HEK293 (cell line): ENCODE results near the gene TMEM119.

Experiments used
- CTCF ChIA-PET: fragments of 350-600 bp; formaldehyde crosslinking; extraction: SDS; loops from one replicate; lab custom pipeline; 2021; ENCODE audit warnings: antibody characterized with exemption; lab: Yijun Ruan, JAX
- POLR2A ChIA-PET: fragments of 300-600 bp; formaldehyde crosslinking; extraction: SDS; loops from one replicate; lab custom pipeline; 2020; ENCODE audit warnings: antibody characterized with exemption, inconsistent platforms; lab: Yijun Ruan, JAX
- H3K27ac ChIP-seq: fragments of 200-500 bp; sonication (Bioruptor generic); 2 replicates; pipeline ENCODE4 v1.5.1; 2014; ENCODE audit warnings: low read depth, low read length, control low read depth, inconsistent platforms; ENCODE audit errors: extremely low read depth
- H3K36me3 ChIP-seq, 2 experiments: fragments of 200-500 bp in 1 of 2; sonication (Bioruptor generic) in 1 of 2; 1 replicate in 1 of 2; 2 replicates in 1 of 2; pipeline ENCODE4 v1.5.1; 2014 to 2017; ENCODE audit warnings: inconsistent platforms in 2 of 2, low read length in 2 of 2; ENCODE audit not compliant: control insufficient read depth in 2 of 2, insufficient read depth in 1 of 2
- H3K4me1 ChIP-seq: fragments of 200-500 bp; sonication (Bioruptor generic); 2 replicates; pipeline ENCODE4 v1.5.1; 2014; ENCODE audit warnings: mild to moderate bottlenecking, low read length, inconsistent platforms; ENCODE audit not compliant: control insufficient read depth, insufficient read depth
- H3K4me3 ChIP-seq: 2 replicates; pipeline ENCODE4 v1.5.1; 2011; ENCODE audit warnings: low read depth, mild to moderate bottlenecking, control low read depth, low read length, moderate library complexity
- H3K9me3 ChIP-seq: fragments of 200-500 bp; sonication (Bioruptor generic); 2 replicates; pipeline ENCODE4 v1.5.1; 2014; ENCODE audit warnings: low read depth, low read length, inconsistent platforms; ENCODE audit not compliant: control insufficient read depth, insufficient read depth
- RBAK ChIP-seq: fragments of 450-650 bp; formaldehyde crosslinking; IDR thresholded peaks from 2 replicates; pipeline ENCODE4 v1.5.1; 2016; ENCODE audit warnings: missing biosample characterization, missing genetic modification characterization
- SALL2 ChIP-seq: fragments of 450-650 bp; formaldehyde crosslinking; IDR thresholded peaks from 2 replicates; pipeline ENCODE4 v1.5.0; 2017; ENCODE audit warnings: missing biosample characterization, mild to moderate bottlenecking, missing genetic modification characterization, borderline replicate concordance
- SCRT2 ChIP-seq: fragments of 450-650 bp; formaldehyde crosslinking; IDR thresholded peaks from 2 replicates; pipeline ENCODE4 v1.5.1; 2016; ENCODE audit warnings: missing biosample characterization, missing genetic modification characterization
- ZBTB48 ChIP-seq: fragments of 450-650 bp; formaldehyde crosslinking; IDR thresholded peaks from 2 replicates; pipeline ENCODE4 v1.5.1; 2016; ENCODE audit warnings: missing biosample characterization, missing genetic modification characterization
- ZBTB8A ChIP-seq: fragments of 450-650 bp; formaldehyde crosslinking; IDR thresholded peaks from 2 replicates; pipeline ENCODE4 v1.5.1; 2016; ENCODE audit warnings: missing biosample characterization, missing genetic modification characterization
- ZNF146 ChIP-seq: fragments of 450-650 bp; formaldehyde crosslinking; IDR thresholded peaks from 2 replicates; pipeline ENCODE4 v1.5.1; 2016; ENCODE audit warnings: missing biosample characterization, missing genetic modification characterization
- ZNF155 ChIP-seq: fragments of 450-650 bp; formaldehyde crosslinking; IDR thresholded peaks from 2 replicates; pipeline ENCODE4 v1.5.1; 2016; ENCODE audit warnings: missing biosample characterization, missing genetic modification characterization
- ZNF2 ChIP-seq: fragments of 450-650 bp; formaldehyde crosslinking; IDR thresholded peaks from 2 replicates; pipeline ENCODE4 v1.5.1; 2016; ENCODE audit warnings: missing biosample characterization, missing genetic modification characterization
- ZNF248 ChIP-seq: fragments of 450-650 bp; formaldehyde crosslinking; IDR thresholded peaks from 2 replicates; pipeline ENCODE4 v1.5.1; 2017; ENCODE audit warnings: missing biosample characterization, missing genetic modification characterization
- ZNF274 ChIP-seq, 2 experiments: fragments of 200-500 bp in 1 of 2; fragments of 450-650 bp in 1 of 2; sonication (Bioruptor generic) in 1 of 2; formaldehyde crosslinking in 1 of 2; IDR thresholded peaks; 2 replicates each; pipeline versions ENCODE4 v1.5.1 to v1.6.1; 2014 to 2016; ENCODE audit warnings: borderline replicate concordance in 1 of 2, inconsistent platforms in 1 of 2, low read length in 1 of 2, missing biosample characterization in 1 of 2, missing genetic modification characterization in 1 of 2
- ZNF501 ChIP-seq: fragments of 450-650 bp; formaldehyde crosslinking; IDR thresholded peaks from 2 replicates; pipeline ENCODE4 v1.5.1; 2016; ENCODE audit warnings: missing biosample characterization, missing genetic modification characterization
- ZNF670 ChIP-seq: fragments of 450-650 bp; formaldehyde crosslinking; IDR thresholded peaks from 2 replicates; pipeline ENCODE4 v1.5.1; 2016; ENCODE audit warnings: missing biosample characterization, missing genetic modification characterization, low read depth
- ZSCAN23 ChIP-seq: fragments of 450-650 bp; formaldehyde crosslinking; IDR thresholded peaks from 2 replicates; pipeline ENCODE4 v1.5.1; 2016; ENCODE audit warnings: missing biosample characterization, missing genetic modification characterization
- TF ChIP-seq, protein P1 (sequence below): fragments of 450-650 bp; IDR thresholded peaks from 2 replicates; pipeline ENCODE4 v1.5.1; 2018; ENCODE audit warnings: missing biosample characterization, mild to moderate bottlenecking, missing genetic modification characterization
- TF ChIP-seq, protein P2 (sequence below): fragments of 450-650 bp; formaldehyde crosslinking; IDR thresholded peaks from 2 replicates; pipeline ENCODE4 v1.5.1; 2017; ENCODE audit warnings: missing biosample characterization, missing genetic modification characterization
- TF ChIP-seq, protein P3 (sequence below): fragments of 450-650 bp; formaldehyde crosslinking; IDR thresholded peaks from 2 replicates; pipeline ENCODE4 v1.5.1; 2016; ENCODE audit warnings: missing biosample characterization, missing genetic modification characterization, borderline replicate concordance
- TF ChIP-seq, protein P4 (sequence below): fragments of 450-650 bp; formaldehyde crosslinking; IDR thresholded peaks from 2 replicates; pipeline ENCODE4 v1.5.1; 2017; ENCODE audit warnings: missing biosample characterization, missing genetic modification characterization

TMEM119 gene

DNA sequence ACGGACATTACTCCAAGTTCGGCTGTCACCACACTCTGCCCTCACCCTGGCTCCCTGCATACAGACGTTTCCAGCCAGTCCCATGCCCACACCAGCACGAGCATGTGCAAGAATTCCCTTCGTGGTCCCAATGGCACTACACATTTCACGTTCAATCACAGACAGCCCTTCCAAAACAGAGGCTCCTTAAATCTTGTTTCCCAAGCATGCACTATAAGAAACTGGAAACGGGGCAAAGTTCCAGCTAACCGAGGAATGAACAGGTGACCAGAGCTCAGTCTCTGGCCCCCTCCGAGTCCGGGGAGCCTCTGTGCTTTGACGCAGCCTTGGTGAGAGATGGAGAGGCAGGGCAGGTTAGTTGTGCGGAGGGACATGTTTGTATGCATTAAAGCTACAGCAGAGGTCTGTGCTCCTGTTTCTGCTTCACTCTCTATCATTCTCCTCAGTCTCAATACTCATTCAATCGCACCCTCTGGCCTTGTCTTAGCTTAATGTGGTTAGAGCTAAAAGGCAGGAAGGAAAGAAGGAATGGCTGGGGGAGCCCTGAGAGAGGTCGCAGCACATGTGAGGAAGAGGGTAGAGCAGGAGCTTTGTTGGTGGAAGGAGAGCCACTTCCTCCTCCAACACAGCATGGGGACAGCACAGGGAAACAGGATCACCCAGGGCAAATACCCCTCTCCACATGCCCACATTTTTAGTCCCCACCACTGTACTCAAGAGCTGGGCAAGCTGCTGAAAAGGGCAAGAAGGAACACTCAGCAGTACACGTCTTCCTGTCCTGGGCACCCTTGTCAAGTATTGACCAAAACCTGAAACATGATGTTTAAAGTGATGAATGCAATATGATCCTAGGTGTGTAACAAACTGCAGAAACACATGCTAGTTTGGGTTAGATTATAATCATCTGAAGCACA lies 48.1 kb upstream of the TMEM119 start:
- Histone ChIP-seq H3K27ac (no peak overlapping the region), H3K36me3 (peaks cover 10 to 65% of the 10 kb centered on the region in 2 experiments), H3K4me3 (no peak overlapping the region), H3K4me1 (no peaks in the 10 kb centered on the region), H3K9me3 (no peaks in the 10 kb centered on the region)
- ChIA-PET CTCF (interaction anchor here (0.7 to 1.5 kb wide), 3 partner anchors 16 to 158 kb away, joined by 3 to 7 read pairs (median 3); no protein-coding TSS in a partner anchor), POLR2A (no interaction called here)
- TF ChIP-seq SCRT2 (tag by site-specific recombination) (no peak), SALL2 (tag by site-specific recombination) (no peak), ZNF670 (no peak), ZNF248 (tag by site-specific recombination) (no peak), ZNF274 (IDR thresholded peaks at IDR 0.05; ENCODE audit: low read length) (no peak), ZNF274 (tag by site-specific recombination; IDR thresholded peaks at IDR 0.05; ENCODE audit: borderline replicate concordance) (no peak), ZNF501 (tag by site-specific recombination) (no peak), ZNF155 (tag by site-specific recombination) (no peak), ZNF146 (tag by site-specific recombination) (no peak), ZNF2 (no peak), RBAK (no peak), ZBTB8A (tag by site-specific recombination) (no peak), ZSCAN23 (tag by site-specific recombination) (no peak), ZBTB48 (no peak)
- TF ChIP-seq, protein P1, sequence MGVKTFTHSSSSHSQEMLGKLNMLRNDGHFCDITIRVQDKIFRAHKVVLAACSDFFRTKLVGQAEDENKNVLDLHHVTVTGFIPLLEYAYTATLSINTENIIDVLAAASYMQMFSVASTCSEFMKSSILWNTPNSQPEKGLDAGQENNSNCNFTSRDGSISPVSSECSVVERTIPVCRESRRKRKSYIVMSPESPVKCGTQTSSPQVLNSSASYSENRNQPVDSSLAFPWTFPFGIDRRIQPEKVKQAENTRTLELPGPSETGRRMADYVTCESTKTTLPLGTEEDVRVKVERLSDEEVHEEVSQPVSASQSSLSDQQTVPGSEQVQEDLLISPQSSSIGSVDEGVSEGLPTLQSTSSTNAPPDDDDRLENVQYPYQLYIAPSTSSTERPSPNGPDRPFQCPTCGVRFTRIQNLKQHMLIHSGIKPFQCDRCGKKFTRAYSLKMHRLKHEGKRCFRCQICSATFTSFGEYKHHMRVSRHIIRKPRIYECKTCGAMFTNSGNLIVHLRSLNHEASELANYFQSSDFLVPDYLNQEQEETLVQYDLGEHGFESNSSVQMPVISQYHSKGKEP, result no peak
- TF ChIP-seq, protein P2, sequence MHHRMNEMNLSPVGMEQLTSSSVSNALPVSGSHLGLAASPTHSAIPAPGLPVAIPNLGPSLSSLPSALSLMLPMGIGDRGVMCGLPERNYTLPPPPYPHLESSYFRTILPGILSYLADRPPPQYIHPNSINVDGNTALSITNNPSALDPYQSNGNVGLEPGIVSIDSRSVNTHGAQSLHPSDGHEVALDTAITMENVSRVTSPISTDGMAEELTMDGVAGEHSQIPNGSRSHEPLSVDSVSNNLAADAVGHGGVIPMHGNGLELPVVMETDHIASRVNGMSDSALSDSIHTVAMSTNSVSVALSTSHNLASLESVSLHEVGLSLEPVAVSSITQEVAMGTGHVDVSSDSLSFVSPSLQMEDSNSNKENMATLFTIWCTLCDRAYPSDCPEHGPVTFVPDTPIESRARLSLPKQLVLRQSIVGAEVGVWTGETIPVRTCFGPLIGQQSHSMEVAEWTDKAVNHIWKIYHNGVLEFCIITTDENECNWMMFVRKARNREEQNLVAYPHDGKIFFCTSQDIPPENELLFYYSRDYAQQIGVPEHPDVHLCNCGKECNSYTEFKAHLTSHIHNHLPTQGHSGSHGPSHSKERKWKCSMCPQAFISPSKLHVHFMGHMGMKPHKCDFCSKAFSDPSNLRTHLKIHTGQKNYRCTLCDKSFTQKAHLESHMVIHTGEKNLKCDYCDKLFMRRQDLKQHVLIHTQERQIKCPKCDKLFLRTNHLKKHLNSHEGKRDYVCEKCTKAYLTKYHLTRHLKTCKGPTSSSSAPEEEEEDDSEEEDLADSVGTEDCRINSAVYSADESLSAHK (tag by site-specific recombination), result no peak
- TF ChIP-seq, protein P3, sequence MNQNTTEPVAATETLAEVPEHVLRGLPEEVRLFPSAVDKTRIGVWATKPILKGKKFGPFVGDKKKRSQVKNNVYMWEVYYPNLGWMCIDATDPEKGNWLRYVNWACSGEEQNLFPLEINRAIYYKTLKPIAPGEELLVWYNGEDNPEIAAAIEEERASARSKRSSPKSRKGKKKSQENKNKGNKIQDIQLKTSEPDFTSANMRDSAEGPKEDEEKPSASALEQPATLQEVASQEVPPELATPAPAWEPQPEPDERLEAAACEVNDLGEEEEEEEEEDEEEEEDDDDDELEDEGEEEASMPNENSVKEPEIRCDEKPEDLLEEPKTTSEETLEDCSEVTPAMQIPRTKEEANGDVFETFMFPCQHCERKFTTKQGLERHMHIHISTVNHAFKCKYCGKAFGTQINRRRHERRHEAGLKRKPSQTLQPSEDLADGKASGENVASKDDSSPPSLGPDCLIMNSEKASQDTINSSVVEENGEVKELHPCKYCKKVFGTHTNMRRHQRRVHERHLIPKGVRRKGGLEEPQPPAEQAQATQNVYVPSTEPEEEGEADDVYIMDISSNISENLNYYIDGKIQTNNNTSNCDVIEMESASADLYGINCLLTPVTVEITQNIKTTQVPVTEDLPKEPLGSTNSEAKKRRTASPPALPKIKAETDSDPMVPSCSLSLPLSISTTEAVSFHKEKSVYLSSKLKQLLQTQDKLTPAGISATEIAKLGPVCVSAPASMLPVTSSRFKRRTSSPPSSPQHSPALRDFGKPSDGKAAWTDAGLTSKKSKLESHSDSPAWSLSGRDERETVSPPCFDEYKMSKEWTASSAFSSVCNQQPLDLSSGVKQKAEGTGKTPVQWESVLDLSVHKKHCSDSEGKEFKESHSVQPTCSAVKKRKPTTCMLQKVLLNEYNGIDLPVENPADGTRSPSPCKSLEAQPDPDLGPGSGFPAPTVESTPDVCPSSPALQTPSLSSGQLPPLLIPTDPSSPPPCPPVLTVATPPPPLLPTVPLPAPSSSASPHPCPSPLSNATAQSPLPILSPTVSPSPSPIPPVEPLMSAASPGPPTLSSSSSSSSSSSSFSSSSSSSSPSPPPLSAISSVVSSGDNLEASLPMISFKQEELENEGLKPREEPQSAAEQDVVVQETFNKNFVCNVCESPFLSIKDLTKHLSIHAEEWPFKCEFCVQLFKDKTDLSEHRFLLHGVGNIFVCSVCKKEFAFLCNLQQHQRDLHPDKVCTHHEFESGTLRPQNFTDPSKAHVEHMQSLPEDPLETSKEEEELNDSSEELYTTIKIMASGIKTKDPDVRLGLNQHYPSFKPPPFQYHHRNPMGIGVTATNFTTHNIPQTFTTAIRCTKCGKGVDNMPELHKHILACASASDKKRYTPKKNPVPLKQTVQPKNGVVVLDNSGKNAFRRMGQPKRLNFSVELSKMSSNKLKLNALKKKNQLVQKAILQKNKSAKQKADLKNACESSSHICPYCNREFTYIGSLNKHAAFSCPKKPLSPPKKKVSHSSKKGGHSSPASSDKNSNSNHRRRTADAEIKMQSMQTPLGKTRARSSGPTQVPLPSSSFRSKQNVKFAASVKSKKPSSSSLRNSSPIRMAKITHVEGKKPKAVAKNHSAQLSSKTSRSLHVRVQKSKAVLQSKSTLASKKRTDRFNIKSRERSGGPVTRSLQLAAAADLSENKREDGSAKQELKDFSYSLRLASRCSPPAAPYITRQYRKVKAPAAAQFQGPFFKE (tag by site-specific recombination), result no peak
- TF ChIP-seq, protein P4, sequence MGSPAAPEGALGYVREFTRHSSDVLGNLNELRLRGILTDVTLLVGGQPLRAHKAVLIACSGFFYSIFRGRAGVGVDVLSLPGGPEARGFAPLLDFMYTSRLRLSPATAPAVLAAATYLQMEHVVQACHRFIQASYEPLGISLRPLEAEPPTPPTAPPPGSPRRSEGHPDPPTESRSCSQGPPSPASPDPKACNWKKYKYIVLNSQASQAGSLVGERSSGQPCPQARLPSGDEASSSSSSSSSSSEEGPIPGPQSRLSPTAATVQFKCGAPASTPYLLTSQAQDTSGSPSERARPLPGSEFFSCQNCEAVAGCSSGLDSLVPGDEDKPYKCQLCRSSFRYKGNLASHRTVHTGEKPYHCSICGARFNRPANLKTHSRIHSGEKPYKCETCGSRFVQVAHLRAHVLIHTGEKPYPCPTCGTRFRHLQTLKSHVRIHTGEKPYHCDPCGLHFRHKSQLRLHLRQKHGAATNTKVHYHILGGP, result no peak
